Nephron (organoid): ENCODE data around the gene EIF4B.

Experiments used
- H3K27ac Mint-ChIP-seq, 3 experiments: 2 replicates each; pipeline ENCODE4 v1.8.0; 2020; ENCODE audit warnings: mixed read lengths in 3 of 3, mild to moderate bottlenecking in 2 of 3, moderate library complexity in 1 of 3
- H3K27me3 Mint-ChIP-seq: 2 replicates; pipeline ENCODE4 v1.8.0; 2021; ENCODE audit warnings: low read depth, mild to moderate bottlenecking, moderate library complexity, mixed read lengths
- H3K36me3 Mint-ChIP-seq: 2 replicates; pipeline ENCODE4 v1.8.0; 2020; ENCODE audit warnings: low read depth, mixed read lengths
- H3K4me1 Mint-ChIP-seq: 2 replicates; pipeline ENCODE4 v1.8.0; 2020; ENCODE audit warnings: mixed read lengths
- H3K4me3 Mint-ChIP-seq, 3 experiments: 2 replicates each; pipeline ENCODE4 v1.8.0; 2020; ENCODE audit warnings: mild to moderate bottlenecking in 3 of 3, mixed read lengths in 3 of 3, moderate library complexity in 2 of 3
- H3K9me3 Mint-ChIP-seq: 2 replicates; pipeline ENCODE4 v1.8.0; 2020; ENCODE audit warnings: mixed read lengths
- TF ChIP-seq, protein P1 (sequence below), 3 experiments: fragments of 200-600 bp; sonication (generic); IDR thresholded peaks; one replicate each; pipeline ENCODE4 v1.5.0; 2021; ENCODE audit warnings: antibody characterized with exemption in 3 of 3; ENCODE audit not compliant: unreplicated experiment in 3 of 3

The EIF4B gene

DNA sequence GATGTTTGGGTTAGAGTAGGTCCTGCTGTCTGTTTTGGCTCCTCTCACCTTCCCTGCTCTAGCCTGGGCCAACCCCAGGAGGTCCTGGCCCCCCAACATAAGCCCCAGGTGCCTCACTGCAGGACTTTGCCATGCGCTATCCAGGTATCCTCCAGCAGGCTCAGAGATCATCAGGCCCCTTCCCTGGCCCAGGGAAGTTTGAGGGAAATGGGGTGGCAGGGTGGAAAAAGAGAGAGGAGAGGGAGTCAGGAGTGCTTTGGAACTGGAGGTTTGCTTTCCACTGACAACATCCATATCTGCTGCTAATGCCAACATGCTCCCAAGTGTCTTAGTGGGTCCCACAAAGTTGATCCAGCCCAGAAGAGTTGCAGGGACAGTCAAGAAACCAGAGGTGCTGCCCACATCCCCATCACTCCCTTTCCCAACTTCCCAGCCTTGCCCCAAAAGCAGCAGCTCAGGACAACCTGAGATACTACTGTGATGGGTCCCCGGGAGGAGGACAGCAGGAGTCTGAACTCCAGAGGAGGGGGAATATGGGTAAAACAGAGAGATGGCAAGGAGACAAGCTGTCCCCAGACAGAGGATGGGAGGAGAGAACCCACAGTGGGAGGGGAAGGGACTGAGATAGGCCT, 44.3 kb downstream of the EIF4B start:
- Mint-ChIP-seq H3K4me1 (peaks cover 73% of the 10 kb centered on the region), H3K27me3 (no peaks in the 10 kb centered on the region), H3K9me3 (no peaks in the 10 kb centered on the region), H3K36me3 (peaks cover 4% of the 10 kb centered on the region), H3K4me3 (peak overlapping the region; percentile 88 to 92 (median 91)), H3K27ac (peak overlapping the region; percentile 97 to 99 (median 99))
- TF ChIP-seq, protein P1, sequence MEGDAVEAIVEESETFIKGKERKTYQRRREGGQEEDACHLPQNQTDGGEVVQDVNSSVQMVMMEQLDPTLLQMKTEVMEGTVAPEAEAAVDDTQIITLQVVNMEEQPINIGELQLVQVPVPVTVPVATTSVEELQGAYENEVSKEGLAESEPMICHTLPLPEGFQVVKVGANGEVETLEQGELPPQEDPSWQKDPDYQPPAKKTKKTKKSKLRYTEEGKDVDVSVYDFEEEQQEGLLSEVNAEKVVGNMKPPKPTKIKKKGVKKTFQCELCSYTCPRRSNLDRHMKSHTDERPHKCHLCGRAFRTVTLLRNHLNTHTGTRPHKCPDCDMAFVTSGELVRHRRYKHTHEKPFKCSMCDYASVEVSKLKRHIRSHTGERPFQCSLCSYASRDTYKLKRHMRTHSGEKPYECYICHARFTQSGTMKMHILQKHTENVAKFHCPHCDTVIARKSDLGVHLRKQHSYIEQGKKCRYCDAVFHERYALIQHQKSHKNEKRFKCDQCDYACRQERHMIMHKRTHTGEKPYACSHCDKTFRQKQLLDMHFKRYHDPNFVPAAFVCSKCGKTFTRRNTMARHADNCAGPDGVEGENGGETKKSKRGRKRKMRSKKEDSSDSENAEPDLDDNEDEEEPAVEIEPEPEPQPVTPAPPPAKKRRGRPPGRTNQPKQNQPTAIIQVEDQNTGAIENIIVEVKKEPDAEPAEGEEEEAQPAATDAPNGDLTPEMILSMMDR (IDR thresholded peaks at IDR 0.05; ENCODE audit: unreplicated experiment in 3 of 3): no peak

DNA sequence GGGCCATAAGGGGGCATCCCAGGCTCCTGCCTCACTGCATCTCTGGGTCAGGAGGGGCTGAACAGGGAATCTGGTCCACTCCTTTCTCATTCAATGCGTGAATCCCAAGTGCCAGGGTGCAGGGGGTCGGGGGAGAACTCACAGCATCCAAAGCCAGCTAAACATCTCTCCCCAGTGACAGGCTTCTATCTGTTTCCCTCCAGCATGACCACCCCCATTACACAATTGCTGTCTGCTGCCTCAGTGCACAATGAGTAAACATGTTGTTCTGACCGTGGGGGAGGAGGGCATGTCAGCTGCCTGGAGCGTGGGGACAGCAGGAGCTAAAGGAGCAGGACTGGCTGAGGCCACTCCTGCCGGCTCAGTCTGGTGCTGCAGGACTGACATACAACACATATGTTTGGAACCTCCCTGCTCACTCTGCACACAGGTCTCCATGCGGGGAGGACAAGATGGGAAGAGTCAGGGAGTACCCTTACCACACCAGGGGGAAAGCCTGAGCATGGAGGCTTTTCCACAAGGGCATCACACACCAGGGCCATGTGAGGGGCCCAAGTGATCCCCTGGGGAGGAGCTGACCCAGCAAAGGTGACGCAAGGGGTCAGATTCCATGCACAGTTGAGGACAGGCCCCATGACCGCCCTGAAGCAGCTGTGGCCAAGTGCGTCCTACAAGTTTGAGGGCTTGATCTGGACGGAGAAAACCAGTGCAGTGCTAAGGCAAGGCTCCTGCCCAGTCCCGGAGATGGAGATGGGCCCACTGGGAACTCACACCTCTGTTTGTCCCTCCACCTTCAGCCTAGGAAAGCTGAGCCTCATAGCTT, 45.0 kb downstream of the EIF4B start:
- peak overlapping the region; percentile 88 to 92 (median 91) for H3K4me3 Mint-ChIP-seq
- H3K27me3 Mint-ChIP-seq: no peaks in the 10 kb centered on the region
- H3K27ac Mint-ChIP-seq: peak overlapping the region; percentile 97 to 99 (median 99)
- peaks cover 5% of the 10 kb centered on the region for H3K36me3 Mint-ChIP-seq
- H3K9me3 Mint-ChIP-seq: no peaks in the 10 kb centered on the region
- H3K4me1 Mint-ChIP-seq: peaks cover 68% of the 10 kb centered on the region
- TF ChIP-seq, protein P1 (IDR thresholded peaks at IDR 0.05; ENCODE audit: unreplicated experiment in 3 of 3): peak in 1 of 3 experiments; percentile 25

DNA sequence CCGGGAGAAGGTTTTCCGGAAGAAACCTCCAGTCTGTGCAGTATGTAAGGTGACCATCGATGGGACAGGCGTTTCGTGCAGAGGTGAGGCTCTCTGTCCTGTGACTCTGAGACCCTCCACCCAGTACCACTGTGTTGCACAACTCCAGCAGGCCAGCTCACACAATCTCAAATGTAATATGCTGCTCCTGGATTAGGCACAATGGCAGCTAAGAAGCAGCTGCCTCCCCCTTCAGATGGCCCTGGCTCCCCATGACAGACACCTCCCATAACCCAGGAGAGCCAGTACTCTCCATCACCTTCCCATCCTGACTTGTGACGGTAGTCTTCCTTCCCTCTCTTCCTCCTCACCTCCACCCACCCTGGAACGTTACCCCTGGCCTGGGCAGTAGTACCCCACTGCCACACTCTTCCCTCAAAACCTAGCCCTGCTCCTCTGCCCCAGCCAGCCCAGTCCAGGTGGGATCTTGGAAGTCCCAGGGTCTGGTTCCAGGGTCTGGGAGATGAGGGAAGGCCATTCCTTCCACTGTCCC, 45.7 kb downstream of the EIF4B start:
- H3K27ac Mint-ChIP-seq: peak overlapping the region; percentile 97 to 99 (median 99)
- H3K4me1 Mint-ChIP-seq: peaks cover 68% of the 10 kb centered on the region
- no peaks in the 10 kb centered on the region for H3K27me3 Mint-ChIP-seq
- no peaks in the 10 kb centered on the region for H3K9me3 Mint-ChIP-seq
- TF ChIP-seq, protein P1 (IDR thresholded peaks at IDR 0.05; ENCODE audit: unreplicated experiment in 3 of 3): no peak
- H3K36me3 Mint-ChIP-seq: peaks cover 9% of the 10 kb centered on the region
- H3K4me3 Mint-ChIP-seq: peak overlapping the region; percentile 88 to 92 (median 91)

DNA sequence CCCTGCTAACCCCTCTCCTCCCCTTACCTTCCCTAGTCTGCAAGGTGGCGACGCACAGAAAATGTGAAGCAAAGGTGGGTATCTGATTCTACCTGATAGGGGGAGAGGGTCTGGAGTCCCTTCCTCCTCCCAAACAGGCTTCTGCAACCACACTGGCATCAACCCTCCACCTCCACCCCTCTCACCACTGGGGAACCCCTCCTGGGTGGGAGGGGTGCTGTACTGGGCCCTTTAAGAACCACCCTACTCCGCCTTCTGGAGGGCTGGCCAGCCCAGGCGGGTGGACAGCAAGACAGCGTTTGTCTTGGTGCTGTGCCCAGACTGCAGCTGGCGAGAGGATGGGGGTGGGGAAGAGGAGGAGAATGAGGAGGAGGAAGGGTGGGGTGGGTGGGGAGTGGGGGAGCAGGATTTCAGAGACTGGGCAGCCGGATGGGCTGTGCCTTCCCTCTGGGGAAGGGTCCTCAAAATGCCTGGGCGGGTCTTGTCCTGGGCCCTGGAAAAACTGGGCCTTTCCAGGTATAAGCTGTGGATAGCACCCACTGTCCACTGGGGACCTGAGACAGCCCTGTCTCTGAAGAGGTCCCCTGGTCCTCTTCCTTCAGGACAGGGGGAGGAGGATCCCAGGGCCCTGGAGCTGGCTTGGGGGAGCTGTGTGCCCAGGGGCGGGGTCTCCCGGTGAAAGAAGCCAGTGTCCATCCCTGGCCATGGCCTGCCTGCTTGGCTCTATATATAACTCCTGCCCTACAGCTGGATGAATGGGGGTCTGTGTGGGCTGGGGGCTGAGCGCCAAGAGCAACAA, 46.4 kb downstream of the EIF4B start:
- Mint-ChIP-seq H3K27me3 (no peaks in the 10 kb centered on the region), H3K4me1 (peaks cover 74% of the 10 kb centered on the region), H3K27ac (peak overlapping the region; percentile 97 to 99 (median 99)), H3K4me3 (peak overlapping the region; percentile 88 to 92 (median 91)), H3K9me3 (no peaks in the 10 kb centered on the region), H3K36me3 (peaks cover 15% of the 10 kb centered on the region)
- TF ChIP-seq, protein P1 (IDR thresholded peaks at IDR 0.05; ENCODE audit: unreplicated experiment in 3 of 3): no peak

DNA sequence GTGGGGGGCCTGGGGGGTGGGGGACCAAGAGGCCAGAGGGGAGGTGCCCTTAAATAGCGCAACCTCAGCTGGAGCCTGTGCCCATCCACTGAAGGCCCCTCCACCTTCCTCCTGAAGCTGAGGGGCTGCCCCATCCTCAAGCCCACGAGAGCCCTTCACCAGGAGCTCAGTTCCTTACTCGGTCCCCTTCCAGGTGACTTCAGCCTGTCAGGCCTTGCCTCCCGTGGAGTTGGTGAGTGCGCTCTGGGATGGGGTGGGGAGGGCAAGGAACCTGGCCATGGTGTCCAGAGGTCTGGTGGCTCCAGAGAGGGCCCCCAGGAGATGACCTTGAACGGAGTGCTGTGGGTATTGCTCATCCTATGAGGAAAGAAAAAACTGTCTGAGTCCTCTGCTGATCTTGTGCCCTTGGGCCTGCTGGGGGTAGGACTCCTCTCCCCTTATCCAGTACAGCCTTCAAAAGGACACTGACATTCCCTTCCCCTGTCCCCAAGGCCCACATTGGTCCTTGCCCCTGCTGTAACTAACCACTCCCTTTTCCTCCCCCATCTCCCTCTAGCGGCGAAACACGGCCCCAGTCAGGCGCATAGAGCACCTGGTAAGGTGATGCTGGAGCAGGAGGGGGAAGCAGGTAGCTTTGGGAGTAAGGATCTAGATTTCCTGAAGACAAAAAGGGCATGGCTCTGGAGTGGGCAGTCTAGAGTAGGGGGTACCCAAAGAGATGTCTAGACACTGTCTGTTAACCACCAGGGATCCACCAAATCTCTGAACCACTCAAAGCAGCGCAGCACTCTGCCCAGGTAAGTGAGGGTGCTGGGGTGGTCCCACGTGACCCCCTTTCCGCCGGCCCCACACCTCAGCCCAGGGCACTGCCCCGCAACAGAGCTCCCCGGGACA, 47.2 kb downstream of the EIF4B start:
- Mint-ChIP-seq H3K4me3 (peak overlapping the region; percentile 90 to 92 (median 91)), H3K4me1 (peaks cover 72% of the 10 kb centered on the region), H3K9me3 (no peaks in the 10 kb centered on the region), H3K36me3 (peaks cover 21% of the 10 kb centered on the region), H3K27ac (peak overlapping the region; percentile 76 to 92 (median 92)), H3K27me3 (no peaks in the 10 kb centered on the region)
- TF ChIP-seq, protein P1 (IDR thresholded peaks at IDR 0.05; ENCODE audit: unreplicated experiment in 3 of 3): peak; percentile 61 to 66 (median 66)
